ENCODE results near the gene GCHFR.

DNA sequence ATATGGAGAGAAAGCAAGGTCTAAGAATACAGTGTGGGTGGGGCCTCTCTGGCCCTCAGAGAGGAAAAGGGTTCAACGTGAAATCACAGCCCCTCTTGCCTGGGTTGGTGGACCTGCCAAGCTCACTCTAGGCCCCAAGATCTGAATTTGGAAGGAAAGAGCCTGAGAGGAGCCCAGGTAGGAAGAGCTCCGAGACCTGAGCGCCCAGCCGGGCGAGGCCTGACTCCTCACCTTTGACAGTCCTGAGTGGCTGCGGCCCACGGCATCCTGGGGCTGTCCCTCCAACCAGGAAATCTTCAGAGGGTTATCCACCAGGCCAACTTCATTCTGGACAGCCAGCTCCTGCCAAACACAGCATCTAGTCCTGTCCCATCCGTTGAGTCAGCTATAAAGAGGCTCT is 9.6 kb downstream of the GCHFR start:
- TF ChIP-seq, protein P1, sequence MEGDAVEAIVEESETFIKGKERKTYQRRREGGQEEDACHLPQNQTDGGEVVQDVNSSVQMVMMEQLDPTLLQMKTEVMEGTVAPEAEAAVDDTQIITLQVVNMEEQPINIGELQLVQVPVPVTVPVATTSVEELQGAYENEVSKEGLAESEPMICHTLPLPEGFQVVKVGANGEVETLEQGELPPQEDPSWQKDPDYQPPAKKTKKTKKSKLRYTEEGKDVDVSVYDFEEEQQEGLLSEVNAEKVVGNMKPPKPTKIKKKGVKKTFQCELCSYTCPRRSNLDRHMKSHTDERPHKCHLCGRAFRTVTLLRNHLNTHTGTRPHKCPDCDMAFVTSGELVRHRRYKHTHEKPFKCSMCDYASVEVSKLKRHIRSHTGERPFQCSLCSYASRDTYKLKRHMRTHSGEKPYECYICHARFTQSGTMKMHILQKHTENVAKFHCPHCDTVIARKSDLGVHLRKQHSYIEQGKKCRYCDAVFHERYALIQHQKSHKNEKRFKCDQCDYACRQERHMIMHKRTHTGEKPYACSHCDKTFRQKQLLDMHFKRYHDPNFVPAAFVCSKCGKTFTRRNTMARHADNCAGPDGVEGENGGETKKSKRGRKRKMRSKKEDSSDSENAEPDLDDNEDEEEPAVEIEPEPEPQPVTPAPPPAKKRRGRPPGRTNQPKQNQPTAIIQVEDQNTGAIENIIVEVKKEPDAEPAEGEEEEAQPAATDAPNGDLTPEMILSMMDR (IDR thresholded peaks at IDR 0.05; ENCODE audit: poor library complexity) = no peak
- TF ChIP-seq EZH2phosphoT487 (IDR thresholded peaks at IDR 0.05; ENCODE audit: low read depth, severe bottlenecking, unreplicated experiment) (no peak), EZH2 (IDR thresholded peaks at IDR 0.05; ENCODE audit: borderline replicate concordance) (no peak)

Measured in hepatocyte (in vitro differentiated cells).